NK-92 (cell line): ENCODE data around the gene CRADD.

Experiments
- DNase-seq: peaks from one replicate; lab custom pipeline; 2025; ENCODE audit not compliant: unreplicated experiment; lab: John Stamatoyannopoulos, UW

CRADD gene

DNA sequence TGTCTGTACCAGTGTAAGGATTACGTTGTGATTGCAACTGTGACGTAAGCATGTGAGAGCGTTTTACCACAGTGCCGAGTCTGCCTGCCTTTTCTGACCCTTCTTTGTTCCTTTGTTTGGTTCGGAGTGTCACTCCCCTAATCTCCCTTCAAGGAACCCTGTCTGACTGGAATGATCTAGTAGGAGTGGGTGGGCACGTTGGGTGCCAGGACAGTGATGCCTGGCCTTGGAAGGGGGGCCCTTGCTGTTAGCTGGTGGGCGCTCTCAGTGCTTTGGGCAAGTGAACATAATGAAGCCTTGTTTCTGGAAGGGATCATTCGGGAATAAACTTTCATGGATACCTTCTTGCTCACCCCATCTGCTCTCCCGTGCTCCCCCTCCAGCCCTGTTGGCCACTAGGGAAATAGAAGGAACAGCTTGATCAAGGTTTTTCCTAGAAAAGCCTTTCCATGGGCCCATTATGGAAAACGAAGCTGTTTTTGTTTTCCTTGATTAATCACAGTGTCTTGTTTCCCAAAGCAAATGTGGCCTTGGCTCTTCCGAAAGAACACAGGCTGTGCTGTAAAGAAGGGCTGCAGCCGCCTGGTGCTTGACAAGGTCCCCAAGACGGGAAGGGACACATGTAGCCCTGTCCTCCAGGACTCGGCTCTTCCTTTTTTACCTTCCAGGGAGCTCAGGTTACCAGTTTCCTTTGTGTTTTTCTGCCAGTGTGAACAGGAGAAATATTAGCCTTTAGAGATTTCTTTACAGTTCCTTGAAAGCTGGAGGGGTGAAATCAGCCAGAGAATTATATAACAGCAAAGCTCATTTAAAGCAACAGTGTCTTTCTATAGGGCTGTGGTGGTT, 215.5 kb downstream of the CRADD start:
- DNase-seq = no peak

DNA sequence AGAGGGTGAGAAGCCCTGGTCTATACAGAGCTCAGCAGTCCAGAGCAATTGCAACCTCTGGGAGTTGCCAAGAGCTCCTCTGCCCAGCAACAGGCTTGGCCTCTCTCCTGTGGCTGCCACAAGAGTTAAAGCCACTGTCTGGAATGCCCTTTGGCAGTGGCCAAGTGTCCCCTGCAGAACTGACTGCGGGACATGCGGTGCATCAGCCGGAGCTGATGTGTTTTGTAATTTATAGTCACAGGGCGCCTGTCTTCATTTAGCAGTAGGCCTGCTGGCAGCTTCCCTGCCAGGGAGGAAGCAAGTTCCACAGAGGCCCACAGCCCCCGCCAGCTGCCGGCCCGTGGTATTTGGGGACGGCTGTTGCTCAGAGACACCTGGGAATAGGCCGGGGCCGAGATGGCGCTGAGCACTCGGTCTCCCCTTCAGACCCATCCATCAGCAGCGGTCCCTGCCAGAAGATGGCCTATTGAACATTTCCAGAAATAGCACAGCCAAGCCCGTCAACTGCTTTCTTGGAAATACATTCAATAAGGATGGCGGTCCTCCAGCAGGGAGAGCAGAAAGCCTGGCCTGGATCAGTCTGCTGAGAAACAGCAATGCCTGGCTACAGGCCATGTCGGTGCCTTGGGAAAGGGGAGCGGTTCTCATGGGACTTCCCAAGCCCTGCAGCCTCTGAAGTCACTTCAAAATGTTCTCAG, 217.4 kb downstream of the CRADD start:
- no peak for DNase-seq

DNA sequence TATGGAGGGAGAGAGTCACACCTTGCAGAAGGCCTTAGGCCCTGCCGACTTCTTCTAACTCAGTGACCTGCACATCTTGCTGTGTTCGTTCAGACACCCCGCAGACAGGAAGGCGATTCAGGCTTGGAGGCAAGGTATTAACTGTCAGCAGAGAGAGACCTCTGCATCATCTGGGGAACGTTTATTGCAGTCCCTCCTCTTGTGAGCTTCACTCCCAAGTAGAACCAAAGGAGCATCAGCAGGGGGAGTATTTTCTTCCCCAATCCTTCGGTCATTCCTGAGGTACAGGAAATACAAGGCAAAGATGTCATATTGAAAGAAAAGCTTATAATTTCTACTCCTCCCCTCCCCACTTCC, 217.9 kb downstream of the CRADD start:
- DNase-seq = no peak

DNA sequence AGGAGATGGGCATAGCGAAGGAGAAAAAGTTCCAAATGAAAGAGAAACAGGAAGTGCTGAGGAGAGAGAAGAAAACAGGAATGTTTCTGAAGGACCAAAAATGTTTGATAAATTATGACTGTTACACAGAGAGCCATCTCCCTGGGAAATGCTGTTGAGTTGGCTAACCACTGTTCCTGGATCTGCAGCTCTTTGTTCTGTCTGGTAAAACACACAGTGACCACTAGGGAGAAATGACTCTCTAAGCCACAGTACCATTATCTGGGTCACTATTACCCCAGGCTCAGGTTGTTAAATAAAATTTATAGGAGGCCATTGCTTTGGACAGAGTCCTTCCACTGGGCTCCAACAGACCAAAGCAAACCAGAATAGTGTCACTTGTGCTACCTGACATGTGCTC, 219.3 kb downstream of the CRADD start:
- DNase-seq = no peak

DNA sequence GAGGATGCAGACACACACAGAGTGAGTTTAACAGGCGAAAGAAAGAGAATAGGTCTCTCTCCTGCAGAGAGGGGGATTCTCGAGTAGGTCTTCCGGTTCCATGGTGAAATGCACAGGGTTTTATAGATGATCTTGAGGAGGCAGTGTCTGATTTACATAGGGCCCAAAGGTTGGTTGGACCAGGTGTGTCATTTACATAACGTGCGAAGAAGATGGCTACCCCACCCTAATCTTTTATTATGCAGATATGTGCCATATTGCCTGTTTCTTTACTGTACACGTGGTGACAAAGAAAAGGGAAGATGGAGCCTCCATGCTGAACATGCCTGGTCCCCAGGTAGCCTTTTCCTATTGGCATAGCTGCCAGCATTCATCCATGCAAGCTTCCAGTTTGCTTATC, 219.8 kb downstream of the CRADD start:
- DNase-seq = no peak

- DNase-seq = no peak
These were observed 224.6 kb downstream of the CRADD start for GRCh38 chr12:93901739-93902138.

- DNase-seq = no peak
These were observed 225.0 kb downstream of the CRADD start for GRCh38 chr12:93902192-93902591.

DNA sequence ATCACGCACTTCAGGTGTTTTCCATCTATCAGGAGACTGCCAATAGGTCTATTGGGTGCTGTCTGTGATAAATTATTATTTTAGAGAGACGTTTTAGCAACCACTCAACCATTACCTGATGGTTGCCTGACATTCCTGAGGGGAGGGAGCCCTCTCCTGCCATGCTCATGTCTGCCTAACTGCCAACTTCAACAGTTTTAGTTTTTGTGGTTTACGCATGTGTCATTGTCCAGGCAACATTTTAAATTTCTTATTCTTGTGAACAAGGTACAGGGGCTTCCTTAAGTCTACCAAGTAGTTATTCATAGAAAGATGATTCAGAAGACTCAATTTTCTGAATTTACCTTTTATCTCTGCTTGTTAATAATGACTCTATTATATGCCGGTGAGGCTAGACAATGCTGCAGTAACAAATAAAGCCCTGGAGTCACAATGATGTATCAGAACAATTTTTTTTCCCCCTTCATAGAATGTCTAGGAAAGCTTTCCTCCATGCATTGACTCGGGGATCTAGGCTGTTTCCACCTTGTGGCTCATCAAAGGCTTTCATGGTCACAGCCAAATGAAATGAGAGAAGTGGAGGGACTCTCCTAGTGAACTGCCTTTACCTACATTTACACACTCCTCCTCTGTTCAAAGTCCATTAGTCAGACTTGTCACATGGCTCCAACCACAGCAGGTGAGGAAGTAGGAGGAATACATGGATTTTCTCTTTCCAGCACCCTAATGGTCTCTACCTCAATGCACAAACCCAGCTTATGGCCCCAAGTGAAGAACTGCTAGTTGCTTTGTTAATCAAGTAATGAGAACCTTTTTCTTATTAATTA, 225.8 kb downstream of the CRADD start:
- DNase-seq = no peak

DNA sequence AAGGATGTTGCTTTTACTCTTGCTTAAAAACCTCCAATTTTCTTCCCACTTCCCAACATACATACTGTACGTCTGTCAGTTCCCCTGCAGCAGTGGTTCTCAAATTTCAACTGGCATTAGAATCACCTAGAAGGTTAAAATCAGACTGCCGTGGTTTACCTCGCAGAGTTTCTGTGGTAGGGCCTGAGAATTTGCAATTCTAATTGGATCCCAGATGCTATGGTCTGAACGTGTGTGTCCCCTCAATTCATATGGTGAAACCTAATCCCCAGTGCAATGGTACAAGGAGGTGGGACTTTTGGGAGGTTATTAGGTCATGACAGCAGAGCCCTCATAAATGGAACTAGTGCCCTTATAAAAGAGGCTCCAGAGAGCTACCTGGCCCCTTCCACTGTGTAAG, 226.9 kb downstream of the CRADD start:
- DNase-seq = no peak

DNA sequence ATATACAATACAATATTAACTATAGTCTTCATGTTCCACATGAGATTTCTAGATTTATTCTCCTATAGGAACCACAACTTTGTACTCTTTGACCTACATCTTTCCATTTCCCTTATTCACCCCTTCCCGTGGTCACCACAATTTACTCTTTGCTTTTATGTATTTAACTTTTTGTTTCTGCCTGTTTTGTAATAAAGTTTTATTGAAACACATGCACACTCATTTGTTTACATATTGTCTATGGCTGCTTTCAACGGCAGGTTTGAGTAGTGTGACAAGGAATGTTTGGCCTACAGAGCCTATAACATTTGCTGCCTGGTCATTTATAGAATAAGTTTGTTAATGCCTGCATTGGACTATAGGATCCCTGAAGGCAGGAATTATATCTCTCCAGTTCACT, 231.1 kb downstream of the CRADD start:
- no peak for DNase-seq

- DNase-seq = no peak
These were observed 231.8 kb downstream of the CRADD start for GRCh38 chr12:93908846-93909567.

DNA sequence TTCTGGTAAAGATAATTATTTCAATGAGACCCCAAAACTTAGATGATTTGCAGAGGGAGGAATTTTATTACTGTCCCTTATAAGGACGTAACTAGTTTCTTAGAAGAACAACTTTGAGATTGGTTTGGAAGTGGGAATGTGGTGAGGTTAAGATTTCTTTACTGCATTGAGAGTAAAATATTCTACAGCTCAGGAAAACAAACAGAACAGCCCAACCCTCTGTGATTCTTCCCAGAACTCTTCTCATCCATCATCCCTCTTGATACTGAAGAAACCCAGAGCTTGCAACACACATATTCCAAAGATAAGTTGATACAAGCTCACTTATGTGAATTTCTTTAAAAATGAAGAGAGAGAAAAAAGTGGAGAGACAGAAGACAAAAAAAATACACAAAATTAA, 234.2 kb downstream of the CRADD start:
- no peak for DNase-seq

- no peak for DNase-seq
These were observed 235.0 kb downstream of the CRADD start for GRCh38 chr12:93912086-93912733.

GRCh38 chr12:93913845-93914244, 236.7 kb downstream of the CRADD start:
- DNase-seq = no peak

DNA sequence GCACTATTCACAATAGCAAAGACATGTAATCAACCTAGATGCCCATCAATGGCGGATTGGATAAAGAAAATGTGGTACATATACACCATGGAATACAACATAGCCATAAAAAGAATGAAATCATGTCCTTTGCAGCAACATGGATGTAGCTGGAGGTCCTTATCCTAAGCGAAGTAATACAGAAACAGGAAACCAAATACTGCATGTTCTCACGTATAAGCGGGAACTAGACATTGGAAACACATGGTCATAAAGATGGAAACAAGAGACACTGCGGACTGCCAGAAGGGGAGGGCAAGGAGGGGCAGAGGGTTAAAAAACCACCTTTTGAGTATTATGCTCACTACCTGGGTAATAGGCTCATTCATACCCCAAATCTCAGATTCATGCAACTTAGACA, 237.1 kb downstream of the CRADD start:
- no peak for DNase-seq

- no peak for DNase-seq
These were observed 238.2 kb downstream of the CRADD start for GRCh38 chr12:93915411-93915810.

DNA sequence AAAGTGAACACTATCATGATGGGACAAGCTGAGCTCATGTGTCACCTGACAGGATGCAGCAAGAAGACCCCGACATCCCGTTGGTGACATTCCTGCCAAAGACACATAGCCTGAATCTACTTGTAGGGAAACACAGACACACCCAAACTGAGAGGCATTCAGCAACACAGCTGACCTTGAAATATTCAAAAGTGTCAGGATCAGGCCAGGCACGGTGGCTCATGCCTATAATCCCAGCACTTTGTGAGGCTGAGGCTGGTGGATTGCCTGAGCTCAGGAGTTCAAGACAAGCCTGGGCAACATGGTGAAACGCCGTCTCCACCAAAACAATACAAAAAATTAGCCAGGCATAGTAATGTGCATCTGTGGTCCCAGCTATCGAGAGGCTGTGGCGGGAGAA, 239.2 kb downstream of the CRADD start:
- no peak for DNase-seq

- no peak for DNase-seq
These were observed 241.1 kb downstream of the CRADD start for GRCh38 chr12:93918262-93918661.

GRCh38 chr12:93918900-93919299, 241.7 kb downstream of the CRADD start:
- DNase-seq = no peak

DNA sequence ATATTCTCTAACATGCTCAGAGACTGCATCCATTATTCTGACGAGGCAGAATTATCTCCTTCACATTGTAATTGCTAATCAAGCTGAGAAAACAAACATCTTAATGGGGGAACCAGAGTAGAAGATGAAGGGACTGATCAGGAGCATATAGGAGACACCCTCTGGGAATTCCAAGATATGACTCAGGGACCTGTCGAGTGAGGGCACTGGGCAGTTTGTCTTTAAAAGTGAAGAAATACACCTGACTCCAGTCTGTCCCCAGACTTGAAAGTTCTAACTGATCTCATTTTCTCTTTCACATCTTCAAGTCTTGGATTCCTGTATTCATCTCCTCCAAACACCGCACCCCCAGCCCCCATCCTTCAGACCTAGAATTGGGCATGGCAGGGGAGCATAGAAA, 244.3 kb downstream of the CRADD start:
- no peak for DNase-seq

- no peak for DNase-seq
These were observed 245.4 kb downstream of the CRADD start for GRCh38 chr12:93922583-93923006.
